WTC11 (cell line): ENCODE measurements around the gene SDHAF1. TPM values are rescaled to one million over a fixed set of nuclear protein-coding genes. Genes with fewer than 3 reads are reported as not detected.

ENCODE experiments used
- ATAC-seq: fragments of 200-7000 bp; cut with Tn5 transposase; 2 replicates; pipeline ENCODE4 v1.10.0; 2021; ENCODE audit warnings: mild to moderate bottlenecking, moderate library complexity
- Bru-seq: library from RNA; stranded (reverse); fragments of 400-500 nt; gene quantifications from one replicate; lab custom pipeline; 2021; lab: Mats Ljungman, UMichigan
- CTCF ChIA-PET: fragments of 300-600 bp; sonication (Branson Sonifier 250); formaldehyde crosslinking; loops from one replicate; lab custom pipeline; 2021; ENCODE audit warnings: antibody characterized with exemption; lab: Charles Lee
- POLR2A ChIA-PET: fragments of 350-600 bp; sonication (Branson Sonifier 250); formaldehyde crosslinking; loops from one replicate; lab custom pipeline; 2021; ENCODE audit warnings: antibody characterized with exemption; lab: Charles Lee
- DNase-seq: peaks from one replicate; pipeline ENCODE4 v3.0.0; 2021; ENCODE audit warnings: low spot score
- H3K27ac Mint-ChIP-seq: 2 replicates; pipeline ENCODE4 v1.8.0; 2021; ENCODE audit warnings: mixed read lengths
- H3K27me3 Mint-ChIP-seq: 2 replicates; pipeline ENCODE4 v1.8.0; 2021; ENCODE audit warnings: low read depth, mild to moderate bottlenecking, moderate library complexity, mixed read lengths
- H3K36me3 Mint-ChIP-seq: 2 replicates; pipeline ENCODE4 v1.8.0; 2021; ENCODE audit warnings: mixed read lengths
- H3K4me1 Mint-ChIP-seq: 2 replicates; pipeline ENCODE4 v1.8.0; 2022; ENCODE audit warnings: mixed read lengths
- H3K4me3 Mint-ChIP-seq: 2 replicates; pipeline ENCODE4 v1.8.0; 2021; ENCODE audit warnings: mild to moderate bottlenecking, moderate library complexity, mixed read lengths
- H3K9me3 Mint-ChIP-seq: 2 replicates; pipeline ENCODE4 v1.8.0; 2021; ENCODE audit warnings: mixed read lengths
- ATF2 ChIP-seq: sonication (generic); formaldehyde crosslinking; IDR thresholded peaks from 2 replicates; pipeline ENCODE4 v1.8.1; 2022; ENCODE audit warnings: low read depth, missing genetic modification reagents, borderline replicate concordance
- CREB1 ChIP-seq: sonication (generic); formaldehyde crosslinking; IDR thresholded peaks from 2 replicates; pipeline ENCODE4 v1.8.0; 2023; ENCODE audit warnings: mild to moderate bottlenecking, missing genetic modification reagents
- CREM ChIP-seq: sonication (generic); formaldehyde crosslinking; IDR thresholded peaks from 2 replicates; pipeline ENCODE4 v1.8.1; 2022; ENCODE audit warnings: mild to moderate bottlenecking, missing genetic modification reagents, moderate library complexity
- ELF4 ChIP-seq: sonication (generic); formaldehyde crosslinking; IDR thresholded peaks from 2 replicates; pipeline ENCODE4 v1.8.1; 2022; ENCODE audit warnings: low read depth, mild to moderate bottlenecking, moderate library complexity, missing genetic modification reagents
- EMX1 ChIP-seq: fragments of 250-450 bp; sonication (Bioruptor Pico); IDR thresholded peaks from 2 replicates; pipeline ENCODE4 v1.8.0; 2021; ENCODE audit warnings: mild to moderate bottlenecking
- ESRRA ChIP-seq: sonication (generic); formaldehyde crosslinking; IDR thresholded peaks from 2 replicates; pipeline ENCODE4 v1.8.1; 2022; ENCODE audit warnings: mild to moderate bottlenecking, missing genetic modification reagents, borderline replicate concordance
- FOXP1 ChIP-seq: sonication (generic); formaldehyde crosslinking; IDR thresholded peaks from 2 replicates; pipeline ENCODE4 v1.8.0; 2022; ENCODE audit warnings: missing genetic modification reagents, mild to moderate bottlenecking, moderate library complexity, borderline replicate concordance
- GTF2I ChIP-seq: fragments of 250-450 bp; sonication (Bioruptor Pico); conservative IDR thresholded peaks from 2 replicates; pipeline ENCODE4 v1.4.0; 2021; ENCODE audit warnings: mild to moderate bottlenecking
- IRF2 ChIP-seq: sonication (generic); formaldehyde crosslinking; IDR thresholded peaks from 2 replicates; pipeline ENCODE4 v1.8.0; 2022; ENCODE audit warnings: low read depth, missing genetic modification reagents, borderline replicate concordance
- JAZF1 ChIP-seq: fragments of 250-450 bp; sonication (Bioruptor Pico); IDR thresholded peaks from 2 replicates; pipeline ENCODE4 v1.9.0; 2021; ENCODE audit warnings: moderate library complexity, mild to moderate bottlenecking, inconsistent platforms
- JUN ChIP-seq: sonication (generic); formaldehyde crosslinking; IDR thresholded peaks from 2 replicates; pipeline ENCODE4 v1.8.0; 2023; ENCODE audit warnings: mild to moderate bottlenecking, missing genetic modification reagents
- KAT7 ChIP-seq: sonication (generic); formaldehyde crosslinking; IDR thresholded peaks from 2 replicates; pipeline ENCODE4 v1.8.1; 2023; ENCODE audit warnings: missing genetic modification reagents, mild to moderate bottlenecking, borderline replicate concordance
- MXD4 ChIP-seq: fragments of 250-450 bp; sonication (Bioruptor Pico); IDR thresholded peaks from 2 replicates; pipeline ENCODE4 v1.8.0; 2021; ENCODE audit warnings: mild to moderate bottlenecking, moderate library complexity, borderline replicate concordance
- NFATC4 ChIP-seq: fragments of 250-450 bp; sonication (Bioruptor Pico); IDR thresholded peaks from 2 replicates; pipeline ENCODE4 v1.9.0; 2021; ENCODE audit warnings: mild to moderate bottlenecking
- NFYB ChIP-seq: sonication (generic); formaldehyde crosslinking; conservative IDR thresholded peaks from 2 replicates; pipeline ENCODE4 v1.8.0; 2022; ENCODE audit warnings: low read depth, missing genetic modification reagents
- OVOL2 ChIP-seq: fragments of 250-450 bp; sonication (Bioruptor Pico); IDR thresholded peaks from 2 replicates; pipeline ENCODE4 v1.9.0; 2021; ENCODE audit warnings: mild to moderate bottlenecking, borderline replicate concordance
- PRRX2 ChIP-seq: fragments of 250-450 bp; sonication (Bioruptor Pico); IDR thresholded peaks from 2 replicates; pipeline ENCODE4 v1.8.0; 2021; ENCODE audit warnings: mild to moderate bottlenecking
- RELA ChIP-seq: sonication (generic); formaldehyde crosslinking; IDR thresholded peaks from 2 replicates; pipeline ENCODE4 v1.8.1; 2022; ENCODE audit warnings: missing genetic modification reagents, mild to moderate bottlenecking, borderline replicate concordance
- RORB ChIP-seq: fragments of 250-450 bp; sonication (Bioruptor Pico); IDR thresholded peaks from 2 replicates; pipeline ENCODE4 v1.9.0; 2021; ENCODE audit warnings: mild to moderate bottlenecking
- SMAD3 ChIP-seq: sonication (generic); formaldehyde crosslinking; IDR thresholded peaks from 2 replicates; pipeline ENCODE4 v1.8.0; 2022; ENCODE audit warnings: missing genetic modification reagents, mild to moderate bottlenecking, borderline replicate concordance
- SOX15 ChIP-seq: fragments of 250-450 bp; sonication (Bioruptor Pico); IDR thresholded peaks from 2 replicates; pipeline ENCODE4 v1.9.0; 2021; ENCODE audit warnings: mild to moderate bottlenecking
- STAT6 ChIP-seq: sonication (generic); formaldehyde crosslinking; conservative IDR thresholded peaks from 2 replicates; pipeline ENCODE4 v1.8.1; 2023; ENCODE audit warnings: mild to moderate bottlenecking, low read depth, missing genetic modification reagents, moderate library complexity
- TCF7 ChIP-seq: sonication (generic); formaldehyde crosslinking; IDR thresholded peaks from 2 replicates; pipeline ENCODE4 v1.8.0; 2022; ENCODE audit warnings: mild to moderate bottlenecking, low read depth, missing genetic modification reagents, moderate library complexity
- ZBTB21 ChIP-seq: sonication (generic); formaldehyde crosslinking; IDR thresholded peaks from 2 replicates; pipeline ENCODE4 v1.8.1; 2023; ENCODE audit warnings: mild to moderate bottlenecking, missing genetic modification reagents, borderline replicate concordance
- ZNF232 ChIP-seq: sonication (generic); formaldehyde crosslinking; IDR thresholded peaks from 2 replicates; pipeline ENCODE4 v1.8.0; 2022; ENCODE audit warnings: mild to moderate bottlenecking, missing genetic modification reagents
- ZNF317 ChIP-seq: sonication (generic); formaldehyde crosslinking; IDR thresholded peaks from 2 replicates; pipeline ENCODE4 v1.8.1; 2023; ENCODE audit warnings: low read depth, mild to moderate bottlenecking, moderate library complexity, missing genetic modification reagents, borderline replicate concordance
- ZNF423 ChIP-seq: fragments of 250-450 bp; sonication (Bioruptor Pico); IDR thresholded peaks from 2 replicates; pipeline ENCODE4 v2.1.2; 2022; ENCODE audit warnings: mild to moderate bottlenecking, moderate library complexity
- long read RNA-seq, 3 experiments: library from RNA in 1 of 3; library from capped mRNA in 1 of 3; library from polyadenylated mRNA in 1 of 3; unstranded in 2 of 3; stranded (forward) in 1 of 3; transcript quantifications; one replicate each; pipeline ENCODE4 v2.0.0, GENCODE V29; 2021
- total RNA-seq: library from RNA; stranded (reverse); gene quantifications from 3 replicates; pipeline ENCODE4 v1.2.3, GENCODE V29; 2021
- TF ChIP-seq, protein P1 (sequence below): sonication (generic); formaldehyde crosslinking; IDR thresholded peaks from 2 replicates; pipeline ENCODE4 v1.8.1; 2022; ENCODE audit warnings: mild to moderate bottlenecking, moderate library complexity, missing genetic modification reagents
- TF ChIP-seq, protein P2 (sequence below): fragments of 250-450 bp; sonication (Bioruptor Pico); IDR thresholded peaks from 2 replicates; pipeline ENCODE4 v1.9.0; 2021; ENCODE audit warnings: moderate library complexity, mild to moderate bottlenecking, inconsistent platforms, borderline replicate concordance

SDHAF1 gene
- total RNA-seq (19.5 to 20.8 TPM (median 20.4 TPM) in 3 replicates), Bru-seq, nascent RNA (percentile 78 among the genes with signal in this experiment)
- long read RNA-seq, experiment 1, transcript SDHAF1-201 (1 exons, 1,117 nt): major isoform, 37 of 37 reads
- long read RNA-seq, experiment 1, partial matches to known transcripts: 0 of 37 reads
- long read RNA-seq, experiment 1, other reads (novel, unspliced or antisense): 0 of 37 reads
- long read RNA-seq, experiment 2, transcript SDHAF1-201 (1 exons, 1,117 nt): major isoform, 35 of 35 reads
- long read RNA-seq, experiment 2, partial matches to known transcripts: 0 of 35 reads
- long read RNA-seq, experiment 2, other reads (novel, unspliced or antisense): 0 of 35 reads
- long read RNA-seq, experiment 3: 0 reads

GRCh38 chr19:35995048-35995993 lies at the start of gene SDHAF1:
Gene SDHAF1 (plus strand): TSS chr19:35995188. CDS start chr19:35995275, 87 bp downstream.
- ChIA-PET POLR2A (interaction anchor here (1.0 to 1.3 kb wide), 2 partner anchors 13 to 19 kb away, joined by 3 to 8 read pairs; partner anchors contain the start of genes ALKBH6 and SYNE4), CTCF (interaction anchor here (0.8 to 2.6 kb wide), 13 partner anchors 12 to 113 kb away, joined by 3 to 11 read pairs (median 4); partner anchors contain the start of genes ALKBH6, SYNE4 and THAP8)
- Mint-ChIP-seq H3K4me3 (peak within 1 kb of the TSS; percentile 86), H3K9me3 (no peaks in the 10 kb centered on the region), H3K4me1 (peaks cover 14% of the 10 kb centered on the region), H3K27ac (peak within 1 kb of the TSS; percentile 94), H3K27me3 (peaks cover 3% of the 10 kb centered on the region), H3K36me3 (no peaks in the 10 kb centered on the region)
- DNase-seq (peak; percentile 96), ATAC-seq (peak; percentile 64)
- TF ChIP-seq ZNF232 (CRISPR knock-in tag) (peak; percentile 50; the same call in 1 of the 2 replicates), ATF2 (CRISPR knock-in tag) (no peak), KAT7 (CRISPR knock-in tag) (0 out of 2 replicates have a peak, but pooled peaks have one; percentile 58), NFATC4 (CRISPR knock-in tag) (no peak), RORB (CRISPR knock-in tag) (no peak), JAZF1 (CRISPR knock-in tag) (no peak), STAT6 (CRISPR knock-in tag) (no peak), PRRX2 (no peak), JUN (CRISPR knock-in tag) (no peak), GTF2I (CRISPR knock-in tag) (no peak), ZNF423 (CRISPR knock-in tag) (no peak), CREM (CRISPR knock-in tag) (peak; percentile 74; the same call in 1 of the 2 replicates), CREB1 (CRISPR knock-in tag) (no peak), ESRRA (peak; percentile 88), IRF2 (no peak), SOX15 (CRISPR knock-in tag) (no peak), NFYB (CRISPR knock-in tag) (peak; percentile 87), FOXP1 (CRISPR knock-in tag) (peak; percentile 71), ZNF317 (CRISPR knock-in tag) (0 out of 2 replicates have a peak, but pooled peaks have one; percentile 39), RELA (CRISPR knock-in tag) (peak; percentile 79; the same call in 1 of the 2 replicates), MXD4 (CRISPR knock-in tag) (no peak), SMAD3 (CRISPR knock-in tag) (no peak), EMX1 (CRISPR knock-in tag) (no peak), ELF4 (CRISPR knock-in tag) (no peak), ZBTB21 (no peak), TCF7 (CRISPR knock-in tag) (no peak), OVOL2 (CRISPR knock-in tag) (no peak)
- TF ChIP-seq, protein P1, sequence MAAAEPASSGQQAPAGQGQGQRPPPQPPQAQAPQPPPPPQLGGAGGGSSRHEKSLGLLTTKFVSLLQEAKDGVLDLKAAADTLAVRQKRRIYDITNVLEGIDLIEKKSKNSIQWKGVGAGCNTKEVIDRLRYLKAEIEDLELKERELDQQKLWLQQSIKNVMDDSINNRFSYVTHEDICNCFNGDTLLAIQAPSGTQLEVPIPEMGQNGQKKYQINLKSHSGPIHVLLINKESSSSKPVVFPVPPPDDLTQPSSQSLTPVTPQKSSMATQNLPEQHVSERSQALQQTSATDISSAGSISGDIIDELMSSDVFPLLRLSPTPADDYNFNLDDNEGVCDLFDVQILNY (CRISPR knock-in tag): 0 out of 2 replicates have a peak, but pooled peaks have one; percentile 22
- TF ChIP-seq, protein P2, sequence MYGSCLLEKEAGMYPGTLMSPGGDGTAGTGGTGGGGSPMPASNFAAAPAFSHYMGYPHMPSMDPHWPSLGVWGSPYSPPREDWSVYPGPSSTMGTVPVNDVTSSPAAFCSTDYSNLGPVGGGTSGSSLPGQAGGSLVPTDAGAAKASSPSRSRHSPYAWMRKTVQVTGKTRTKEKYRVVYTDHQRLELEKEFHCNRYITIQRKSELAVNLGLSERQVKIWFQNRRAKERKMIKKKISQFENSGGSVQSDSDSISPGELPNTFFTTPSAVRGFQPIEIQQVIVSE (CRISPR knock-in tag): no peak
